Measurements from ENCODE around the gene NANOS2. TPM values are rescaled to one million over a fixed set of nuclear protein-coding genes. Genes with fewer than 3 reads are reported as not detected.
A peak's percentile ranks its signal among the peaks of the same experiment; 100 is the strongest.

Gene NANOS2
- total RNA-seq, 1 experiment from 2014 or later = not detected

- peak; percentile 46 for DNase-seq
These were observed 49.2 kb downstream of the NANOS2 start for GRCh38 chr19:45865269-45865948.

GRCh38 chr19:45864629-45865082 is 49.9 kb downstream of the NANOS2 start:
- no peak for DNase-seq

More at GRCh38 chr19:45865269-45865948, 49.2 kb downstream of the NANOS2 start:
- H3K4me3 ChIP-seq (ENCODE audit: insufficient read depth, low read depth, low read length) = peak overlapping the region; percentile 78
- no peaks in the 10 kb centered on the region; the same call in 1 of the 2 replicates for H3K27me3 ChIP-seq (ENCODE audit: control insufficient read depth, insufficient read depth, low read length)
- H3K36me3 ChIP-seq (replicated peaks; ENCODE audit: control insufficient read depth, insufficient read depth, low read length) = no peaks in the 10 kb centered on the region; the same call in 1 of the 2 replicates

GRCh38 chr19:45863840-45864628 is 50.5 kb downstream of the NANOS2 start, which contains the start of gene FOXA3:
Gene FOXA3 (plus strand): TSS chr19:45864326. CDS start chr19:45864457, 131 bp downstream.
- Histone ChIP-seq H3K4me3 (ENCODE audit: insufficient read depth, low read depth, low read length) (peak within 1 kb of the TSS; percentile 78), H3K36me3 (replicated peaks; ENCODE audit: control insufficient read depth, insufficient read depth, low read length) (no peaks in the 10 kb centered on the region; the same call in 1 of the 2 replicates), H3K27me3 (ENCODE audit: control insufficient read depth, insufficient read depth, low read length) (no peaks in the 10 kb centered on the region; the same call in 1 of the 2 replicates)
- peak; percentile 98 for DNase-seq

More at GRCh38 chr19:45864629-45865082, 49.9 kb downstream of the NANOS2 start:
- Histone ChIP-seq H3K36me3 (replicated peaks; ENCODE audit: control insufficient read depth, insufficient read depth, low read length) (no peaks in the 10 kb centered on the region; the same call in 1 of the 2 replicates), H3K27me3 (ENCODE audit: control insufficient read depth, insufficient read depth, low read length) (no peaks in the 10 kb centered on the region; the same call in 1 of the 2 replicates), H3K4me3 (ENCODE audit: insufficient read depth, low read depth, low read length) (peak overlapping the region; percentile 78)

- no peak for DNase-seq
- H3K27me3 ChIP-seq (ENCODE audit: control insufficient read depth, insufficient read depth, low read length) = no peaks in the 10 kb centered on the region; the same call in 1 of the 2 replicates
- peak overlapping the region; percentile 78 for H3K4me3 ChIP-seq (ENCODE audit: insufficient read depth, low read depth, low read length)
- H3K36me3 ChIP-seq (replicated peaks; ENCODE audit: control insufficient read depth, insufficient read depth, low read length) = peaks cover 1% of the 10 kb centered on the region
These were observed 51.2 kb downstream of the NANOS2 start for GRCh38 chr19:45863335-45863839.

Other genes starting within 250 kb of the NANOS2 start
- gene GIPR, start 246.6 kb downstream of the NANOS2 start, total RNA-seq (2014; rRNA removed; shearing (Covaris generic)) = 0.81 TPM in 1 of 2 replicates, not detected in the other
- 407 and 467 TPM in 2 replicates for gene SNRPD2, start 222.8 kb downstream of the NANOS2 start, total RNA-seq (2014; rRNA removed; shearing (Covaris generic))
- 26.2 and 30.1 TPM in 2 replicates for gene QPCTL, start 222.1 kb downstream of the NANOS2 start, total RNA-seq (2014; rRNA removed; shearing (Covaris generic))
- 26.3 and 30.0 TPM in 2 replicates for gene FBXO46, start 183.9 kb downstream of the NANOS2 start, total RNA-seq (2014; rRNA removed; shearing (Covaris generic))
- not detected in 2 replicates for gene MEIOSIN, start 181.3 kb downstream of the NANOS2 start, total RNA-seq (2014; rRNA removed; shearing (Covaris generic))
- gene SIX5, start 145.5 kb downstream of the NANOS2 start, total RNA-seq (2014; rRNA removed; shearing (Covaris generic)) = 18.7 and 22.0 TPM in 2 replicates
- 6.4 and 18.8 TPM in 2 replicates for gene DMPK, start 132.3 kb downstream of the NANOS2 start, total RNA-seq (2014; rRNA removed; shearing (Covaris generic))
- gene DMWD, start 121.9 kb downstream of the NANOS2 start, total RNA-seq (2014; rRNA removed; shearing (Covaris generic)) = 35.9 and 47.1 TPM in 2 replicates
- 0.38 and 0.44 TPM in 2 replicates for gene RSPH6A, start 99.5 kb downstream of the NANOS2 start, total RNA-seq (2014; rRNA removed; shearing (Covaris generic))
- 66.2 and 70.3 TPM in 2 replicates for gene SYMPK, start 51.6 kb downstream of the NANOS2 start, total RNA-seq (2014; rRNA removed; shearing (Covaris generic))
- gene FOXA3, start 50.5 kb downstream of the NANOS2 start, total RNA-seq (2014; rRNA removed; shearing (Covaris generic)) = 13.4 and 15.1 TPM in 2 replicates
- gene IRF2BP1, start 28.6 kb downstream of the NANOS2 start, total RNA-seq (2014; rRNA removed; shearing (Covaris generic)) = 45.2 and 45.7 TPM in 2 replicates
- 2.8 and 2.9 TPM in 2 replicates for gene MYPOP, start 12.2 kb downstream of the NANOS2 start, total RNA-seq (2014; rRNA removed; shearing (Covaris generic))
- 0.11 and 0.35 TPM in 2 replicates for gene NOVA2, start 59.1 kb upstream of the NANOS2 start, total RNA-seq (2014; rRNA removed; shearing (Covaris generic))
- 12.3 and 16.5 TPM in 2 replicates for gene CCDC61, start 80.7 kb upstream of the NANOS2 start, total RNA-seq (2014; rRNA removed; shearing (Covaris generic))
- not detected in 2 replicates for gene PGLYRP1, start 108.3 kb upstream of the NANOS2 start, total RNA-seq (2014; rRNA removed; shearing (Covaris generic))
- gene IGFL4, start 126.2 kb upstream of the NANOS2 start, total RNA-seq (2014; rRNA removed; shearing (Covaris generic)) = 0.11 TPM in 1 of 2 replicates, not detected in the other
- not detected in 2 replicates for gene IGFL3, start 209.9 kb upstream of the NANOS2 start, total RNA-seq (2014; rRNA removed; shearing (Covaris generic))
- 0.17 TPM in 1 of 2 replicates, not detected in the other for gene IGFL2, start 233.5 kb upstream of the NANOS2 start, total RNA-seq (2014; rRNA removed; shearing (Covaris generic))

All from H7 (cell line).